GM12878 (cell line): ENCODE results near the gene GCLM. TPM values are rescaled to one million over a fixed set of nuclear protein-coding genes. Genes with fewer than 3 reads are reported as not detected.

Experiments
- ATAC-seq: fragments of 200-7000 bp; cut with Tn5 transposase; 3 replicates; pipeline ENCODE4 v1.9.1; 2020; ENCODE audit warnings: mild to moderate bottlenecking, moderate library complexity
- BruUV-seq: library from RNA; stranded (reverse); fragments of 400-500 nt; replicated peaks from 2 replicates; lab custom pipeline; 2021; lab: Mats Ljungman, UMichigan
- CTCF ChIA-PET: fragments of 300-600 bp; sonication (Branson Sonifier 250); formaldehyde crosslinking; extraction: SDS; loops from one replicate; lab custom pipeline; 2021; ENCODE audit warnings: inconsistent platforms; lab: Yijun Ruan, JAX
- POLR2A ChIA-PET: fragments of 350-600 bp; formaldehyde crosslinking; extraction: SDS; loops from one replicate; lab custom pipeline; 2021; ENCODE audit warnings: inconsistent platforms; lab: Charles Lee
- RAD21 ChIA-PET: fragments of 300-600 bp; sonication (Branson Sonifier 250); formaldehyde crosslinking; loops from one replicate; lab custom pipeline; 2023; ENCODE audit warnings: antibody characterized with exemption; ENCODE audit not compliant: unreplicated experiment; lab: Charles Lee
- SMC1A ChIA-PET: fragments of 300-600 bp; sonication (Branson Sonifier 250); formaldehyde crosslinking; loops from one replicate; lab custom pipeline; 2023; ENCODE audit not compliant: unreplicated experiment, uncharacterized antibody; lab: Charles Lee
- DNase-seq: peaks from one replicate; pipeline ENCODE4 v3.0.0-alpha.2; 2011; ENCODE audit warnings: low read depth, low spot score
- FAIRE-seq: peaks from 3 replicates; lab custom pipeline; 2011; peaks lifted over from hg19 to GRCh38; lab: Jason Lieb, UNC
- H2AFZ ChIP-seq: 2 replicates; pipeline ENCODE4 v1.6.0; 2011; ENCODE audit warnings: low read depth, low read length, control low read depth; ENCODE audit not compliant: control insufficient read depth
- H3K27ac ChIP-seq: 2 replicates; pipeline ENCODE4 v1.5.1; 2011; ENCODE audit warnings: control low read depth; ENCODE audit not compliant: control insufficient read depth, insufficient read depth
- H3K27me3 ChIP-seq, 2 experiments: replicated peaks in 1 of 2; 2 replicates each; pipeline versions ENCODE4 v1.6.0 to v1.6.1; 2011; ENCODE audit warnings: low read length in 1 of 2; ENCODE audit not compliant: control insufficient read depth in 2 of 2, insufficient read depth in 2 of 2
- H3K36me3 ChIP-seq, 2 experiments: 2 replicates each; pipeline ENCODE4 v1.5.1; 2011; ENCODE audit warnings: low read length in 1 of 2; ENCODE audit not compliant: control insufficient read depth in 2 of 2, insufficient read depth in 2 of 2
- H3K4me1 ChIP-seq: 2 replicates; pipeline ENCODE4 v1.6.1; 2011; ENCODE audit warnings: mild to moderate bottlenecking, low read length, moderate library complexity, mixed read lengths; ENCODE audit not compliant: control insufficient read depth, insufficient read depth
- H3K4me2 ChIP-seq: 2 replicates; pipeline ENCODE4 v1.6.0; 2011; ENCODE audit warnings: control low read depth; ENCODE audit not compliant: control insufficient read depth, insufficient read depth
- H3K4me3 ChIP-seq: fragments of 200-600 bp; sonication (generic); 2 replicates; pipeline ENCODE4 v1.5.1; 2016
- H3K79me2 ChIP-seq: 2 replicates; pipeline ENCODE4 v1.6.0; 2011; ENCODE audit warnings: low read length; ENCODE audit not compliant: control insufficient read depth, insufficient read depth
- H3K9ac ChIP-seq: 2 replicates; pipeline ENCODE4 v1.8.0; 2011; ENCODE audit warnings: low read length, control low read depth, mixed read lengths; ENCODE audit not compliant: control insufficient read depth, insufficient read depth
- H3K9me3 ChIP-seq: replicated peaks from 3 replicates; pipeline ENCODE4 v1.5.1; 2011; ENCODE audit warnings: mild to moderate bottlenecking, low read length; ENCODE audit not compliant: control insufficient read depth, insufficient read depth
- H4K20me1 ChIP-seq: 2 replicates; pipeline ENCODE4 v1.6.0; 2011; ENCODE audit not compliant: control insufficient read depth, insufficient read depth
- JUND ChIP-seq: IDR thresholded peaks from 2 replicates; pipeline ENCODE4 v1.6.1; 2012; ENCODE audit warnings: low read depth, mild to moderate bottlenecking, low read length, improper control_type of control experiment, moderate library complexity
- KLF5 ChIP-seq: fragments of 450-650 bp; IDR thresholded peaks from 2 replicates; pipeline ENCODE4 v1.6.1; 2014; ENCODE audit warnings: mild to moderate bottlenecking; ENCODE audit not compliant: partially characterized antibody
- TBL1XR1 ChIP-seq: IDR thresholded peaks from 2 replicates; pipeline ENCODE4 v1.6.1; 2012; ENCODE audit warnings: low read depth, low read length, improper control_type of control experiment
- WGBS: methylation state at CpG from one replicate; pipeline ENCODE4 v1.1.6; 2016; ENCODE audit warnings: low lambda C conversion rate; ENCODE audit not compliant: insufficient replicate concordance, insufficient coverage; ENCODE audit errors: missing lambda C conversion rate; 5-methylcytosine and 5-hydroxymethylcytosine counted together
- in situ Hi-C: fragments of 300-500 bp; cut with MboI; formaldehyde crosslinking; loops from 9 replicates; pipeline ENCODE4 v1.14.3; 2018; ENCODE audit warnings: mixed read lengths
- intact Hi-C: fragments of 100-400 bp; cut with micrococcal nuclease; formaldehyde crosslinking; loops from one replicate; pipeline ENCODE4 v1.14.2; 2022; ENCODE audit not compliant: unreplicated experiment
- polyA plus RNA-seq, 11 experiments: library from polyadenylated mRNA; depleted of rRNA in 4 of 11; unstranded in 6 of 11; stranded (reverse) in 5 of 11; fragments of >200 nt; fragmentation: Nextera tagmentation in 4 of 11; fragmentation: Illumina TruSeq in 1 of 11; extraction: Ambion mirVana in 4 of 11; extraction: Trizol in 1 of 11; gene quantifications; 1 replicate in 1 of 11; 2 replicates in 10 of 11; pipeline versions ENCODE4 v1.2.1 to v1.2.3, GENCODE V29; 2011 to 2016; ENCODE audit warnings: inconsistent platforms in 2 of 11, missing spikeins in 2 of 11, low read depth in 1 of 11
- total RNA-seq, 4 experiments: library from RNA; depleted of rRNA in 3 of 4; stranded (reverse); fragments of >200 nt in 3 of 4; fragmentation: Illumina TruSeq in 1 of 4; extraction: Trizol in 1 of 4; gene quantifications; 2 replicates each; pipeline versions ENCODE4 v1.2.1 to v1.2.3, GENCODE V29; 2013 to 2021
- TF ChIP-seq, protein P1 (sequence below): fragments of 450-650 bp; IDR thresholded peaks from 2 replicates; pipeline ENCODE4 v1.6.1; 2016; ENCODE audit warnings: mild to moderate bottlenecking, moderate library complexity, borderline replicate concordance
- TF ChIP-seq, protein P2 (sequence below): fragments of 150-350 bp; IDR thresholded peaks from 2 replicates; pipeline ENCODE4 v1.6.1; 2014; ENCODE audit warnings: mild to moderate bottlenecking, low read depth, low read length

GCLM gene
- total and polyA plus RNA-seq, 10 of the 15 experiments (the other 5 are each of a cell fraction or from before 2014, with no cell fraction given), result 2.6 to 17.3 (median 6.9) TPM

DNA sequence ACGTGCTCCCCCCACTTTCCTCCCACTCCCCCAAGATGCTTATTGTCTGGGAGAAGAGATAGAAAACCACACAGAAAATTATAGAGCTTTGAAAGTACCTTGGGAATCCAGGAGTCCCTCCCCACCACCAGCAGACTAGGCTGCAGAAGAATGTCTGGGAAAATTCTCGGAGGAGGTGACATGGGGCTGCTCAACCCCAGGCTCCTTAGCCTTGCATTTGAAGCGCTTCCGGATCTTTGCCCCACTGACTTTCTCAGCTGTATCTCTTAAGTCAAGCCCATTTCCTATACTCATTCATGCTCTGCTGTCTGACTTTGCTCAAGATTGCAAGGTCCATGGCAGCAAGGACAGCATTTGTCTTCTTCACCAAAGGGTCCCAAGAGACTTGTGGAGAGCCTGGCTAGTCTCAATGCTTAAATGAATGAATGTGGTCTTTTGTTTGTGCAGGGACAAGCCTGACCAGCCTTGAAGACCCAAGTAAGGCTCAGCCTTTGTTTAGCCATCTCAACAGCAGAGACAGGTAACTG lies 68.2 kb downstream of the GCLM start (continued):
- TF ChIP-seq, protein P1, sequence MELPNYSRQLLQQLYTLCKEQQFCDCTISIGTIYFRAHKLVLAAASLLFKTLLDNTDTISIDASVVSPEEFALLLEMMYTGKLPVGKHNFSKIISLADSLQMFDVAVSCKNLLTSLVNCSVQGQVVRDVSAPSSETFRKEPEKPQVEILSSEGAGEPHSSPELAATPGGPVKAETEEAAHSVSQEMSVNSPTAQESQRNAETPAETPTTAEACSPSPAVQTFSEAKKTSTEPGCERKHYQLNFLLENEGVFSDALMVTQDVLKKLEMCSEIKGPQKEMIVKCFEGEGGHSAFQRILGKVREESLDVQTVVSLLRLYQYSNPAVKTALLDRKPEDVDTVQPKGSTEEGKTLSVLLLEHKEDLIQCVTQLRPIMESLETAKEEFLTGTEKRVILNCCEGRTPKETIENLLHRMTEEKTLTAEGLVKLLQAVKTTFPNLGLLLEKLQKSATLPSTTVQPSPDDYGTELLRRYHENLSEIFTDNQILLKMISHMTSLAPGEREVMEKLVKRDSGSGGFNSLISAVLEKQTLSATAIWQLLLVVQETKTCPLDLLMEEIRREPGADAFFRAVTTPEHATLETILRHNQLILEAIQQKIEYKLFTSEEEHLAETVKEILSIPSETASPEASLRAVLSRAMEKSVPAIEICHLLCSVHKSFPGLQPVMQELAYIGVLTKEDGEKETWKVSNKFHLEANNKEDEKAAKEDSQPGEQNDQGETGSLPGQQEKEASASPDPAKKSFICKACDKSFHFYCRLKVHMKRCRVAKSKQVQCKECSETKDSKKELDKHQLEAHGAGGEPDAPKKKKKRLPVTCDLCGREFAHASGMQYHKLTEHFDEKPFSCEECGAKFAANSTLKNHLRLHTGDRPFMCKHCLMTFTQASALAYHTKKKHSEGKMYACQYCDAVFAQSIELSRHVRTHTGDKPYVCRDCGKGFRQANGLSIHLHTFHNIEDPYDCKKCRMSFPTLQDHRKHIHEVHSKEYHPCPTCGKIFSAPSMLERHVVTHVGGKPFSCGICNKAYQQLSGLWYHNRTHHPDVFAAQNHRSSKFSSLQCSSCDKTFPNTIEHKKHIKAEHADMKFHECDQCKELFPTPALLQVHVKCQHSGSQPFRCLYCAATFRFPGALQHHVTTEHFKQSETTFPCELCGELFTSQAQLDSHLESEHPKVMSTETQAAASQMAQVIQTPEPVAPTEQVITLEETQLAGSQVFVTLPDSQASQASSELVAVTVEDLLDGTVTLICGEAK, result no peak
- TF ChIP-seq JUND (no peak), TBL1XR1 (no peak), KLF5 (no peak)

DNA sequence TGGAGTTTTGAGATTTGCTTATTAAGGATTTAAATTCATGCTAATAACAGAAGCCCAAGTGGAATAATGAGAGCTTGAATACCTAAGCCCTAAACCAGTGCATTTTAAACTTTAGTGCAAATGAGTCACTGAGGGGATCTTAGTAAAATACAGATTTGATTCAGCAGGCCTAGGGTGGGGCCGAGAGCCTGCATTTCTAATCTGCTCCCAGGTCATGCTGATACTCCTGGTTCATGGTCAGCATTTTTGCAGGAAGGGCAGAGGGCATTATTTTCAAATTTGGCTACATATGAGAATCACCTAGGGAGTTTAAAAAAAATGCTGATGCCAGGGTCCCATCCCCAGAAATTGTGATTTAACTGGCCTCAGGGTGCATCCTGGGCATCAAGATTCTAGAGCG lies 69.5 kb downstream of the GCLM start:
- TF ChIP-seq, protein P2, sequence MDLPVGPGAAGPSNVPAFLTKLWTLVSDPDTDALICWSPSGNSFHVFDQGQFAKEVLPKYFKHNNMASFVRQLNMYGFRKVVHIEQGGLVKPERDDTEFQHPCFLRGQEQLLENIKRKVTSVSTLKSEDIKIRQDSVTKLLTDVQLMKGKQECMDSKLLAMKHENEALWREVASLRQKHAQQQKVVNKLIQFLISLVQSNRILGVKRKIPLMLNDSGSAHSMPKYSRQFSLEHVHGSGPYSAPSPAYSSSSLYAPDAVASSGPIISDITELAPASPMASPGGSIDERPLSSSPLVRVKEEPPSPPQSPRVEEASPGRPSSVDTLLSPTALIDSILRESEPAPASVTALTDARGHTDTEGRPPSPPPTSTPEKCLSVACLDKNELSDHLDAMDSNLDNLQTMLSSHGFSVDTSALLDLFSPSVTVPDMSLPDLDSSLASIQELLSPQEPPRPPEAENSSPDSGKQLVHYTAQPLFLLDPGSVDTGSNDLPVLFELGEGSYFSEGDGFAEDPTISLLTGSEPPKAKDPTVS, result no peak
- Histone ChIP-seq H3K4me3 (no peak overlapping the region), H3K4me1 (no peaks in the 10 kb centered on the region), H3K27ac (no peak overlapping the region), H3K4me2 (no peak overlapping the region), H3K9me3 (no peaks in the 10 kb centered on the region), H3K36me3 (no peaks in the 10 kb centered on the region), H4K20me1 (no peaks in the 10 kb centered on the region), H2AFZ (no peak overlapping the region), H3K9ac (no peak overlapping the region), H3K27me3 (no peaks in the 10 kb centered on the region), H3K79me2 (no peaks in the 10 kb centered on the region)
- SMC1A ChIA-PET, result interaction anchor here (0.9 to 2.2 kb wide), 3 partner anchors 12 to 210 kb away, joined by 3 to 9 read pairs (median 4); no protein-coding TSS in a partner anchor
- ATAC-seq, result no peak
- POLR2A ChIA-PET, result no interaction called here
- intact Hi-C loops, result no loop called here
- in situ Hi-C loops, result loop anchor here (5.0 to 25.0 kb wide), 3 partner anchors 212 to 535 kb away; partner anchors contain the start of gene FNBP1L
- 69% methylated on average over 2 of the region's 2 CpGs for WGBS
- RAD21 ChIA-PET, result interaction anchor here (0.7 to 1.1 kb wide), 3 partner anchors 25 to 424 kb away, joined by 3 to 4 read pairs (median 3); no protein-coding TSS in a partner anchor
- no peak for DNase-seq
- FAIRE-seq, result no peak
- CTCF ChIA-PET, result interaction anchor here (2.7 to 10.6 kb wide), 2 partner anchors 25 to 211 kb away, joined by 24 to 156 read pairs; no protein-coding TSS in a partner anchor
- no TSS peak for BruUV-seq
